LNCaP clone FGC (cell line): ENCODE measurements around the gene RBM15.

Source experiments
- DNase-seq: peaks from one replicate; pipeline ENCODE4 v3.0.0-alpha.2; 2011; ENCODE audit warnings: low read depth
- H3K4me3 ChIP-seq: 2 replicates; pipeline ENCODE4 v1.5.1; 2011; ENCODE audit warnings: mild to moderate bottlenecking, low read depth, low read length, control low read depth
- CTCF ChIP-seq: IDR thresholded peaks from 2 replicates; pipeline ENCODE4 v1.5.1; 2012; ENCODE audit warnings: mild to moderate bottlenecking; ENCODE audit not compliant: control insufficient read depth, insufficient read depth; ENCODE audit errors: extremely low read depth

The RBM15 gene

GRCh38 chr1:110309767-110310166, 29.4 kb upstream of the RBM15 start:
- no peak for TF ChIP-seq CTCF
- DNase-seq = no peak
- no peak overlapping the region for H3K4me3 ChIP-seq

DNA sequence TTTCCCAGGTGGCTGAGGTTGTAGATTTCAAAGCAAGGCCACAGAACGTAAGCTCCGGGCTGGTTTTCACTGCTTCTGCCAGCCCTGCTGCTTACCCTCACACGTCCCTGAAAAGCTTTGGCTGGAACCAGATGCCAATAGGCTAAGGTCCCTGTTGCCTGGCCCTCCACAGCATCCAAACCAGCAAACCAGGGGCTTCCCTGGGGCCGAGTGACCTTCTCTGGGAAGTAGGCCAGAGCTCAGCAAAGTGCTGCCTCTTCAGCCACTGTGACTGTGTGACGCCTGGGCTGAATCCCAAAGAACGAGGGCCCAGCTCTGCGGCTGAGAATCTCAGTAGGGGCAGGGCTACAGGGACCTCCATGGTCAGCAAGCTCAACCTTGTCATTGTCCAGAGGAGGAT, 28.9 kb upstream of the RBM15 start:
- H3K4me3 ChIP-seq = no peak overlapping the region
- no peak for DNase-seq
- TF ChIP-seq CTCF = no peak

GRCh38 chr1:110312188-110313121, 26.7 kb upstream of the RBM15 start:
- TF ChIP-seq CTCF = peak; percentile 99
- peak; percentile 50 for DNase-seq
- no peak overlapping the region for H3K4me3 ChIP-seq

DNA sequence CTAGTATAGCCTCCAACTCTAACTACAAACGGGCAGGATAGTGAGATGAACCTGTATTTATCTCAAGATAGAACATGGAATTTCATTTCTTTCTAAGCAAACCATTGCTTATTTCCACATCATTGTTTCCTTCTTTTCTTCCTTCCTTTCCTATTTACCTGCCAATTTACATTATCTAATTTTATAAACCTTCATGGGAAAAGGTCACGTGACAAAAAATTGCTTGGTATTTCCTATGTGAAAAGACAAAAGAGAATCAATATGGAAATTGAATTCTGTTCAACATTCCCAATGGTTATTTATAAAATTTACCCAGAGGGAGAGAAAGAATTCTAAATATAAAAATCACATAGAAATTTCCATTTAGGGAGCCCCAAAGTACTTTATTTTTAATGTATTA, 22.4 kb upstream of the RBM15 start:
- no peak for DNase-seq
- no peak overlapping the region for H3K4me3 ChIP-seq
- no peak for TF ChIP-seq CTCF

DNA sequence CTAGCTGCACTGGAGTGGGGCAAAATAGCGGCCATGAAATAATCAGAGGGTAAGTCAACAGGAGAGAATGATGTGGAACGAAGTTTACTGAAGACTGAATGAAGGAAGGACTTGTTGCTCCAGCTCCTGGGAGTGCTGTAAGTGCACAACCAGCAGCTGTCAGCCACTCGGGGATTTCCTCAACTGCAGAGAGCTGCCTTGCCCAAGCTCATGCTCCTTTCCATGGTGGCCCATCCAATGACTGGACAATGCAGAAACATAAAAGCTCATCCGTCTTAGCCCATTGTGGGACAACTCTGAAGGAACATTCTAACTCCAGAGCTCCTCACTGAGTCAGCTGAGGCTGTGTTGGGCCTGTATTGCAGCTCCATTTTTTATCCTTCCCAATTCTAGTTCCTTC, 21.1 kb upstream of the RBM15 start:
- no peak for DNase-seq
- H3K4me3 ChIP-seq = no peak overlapping the region
- TF ChIP-seq CTCF = no peak

DNA sequence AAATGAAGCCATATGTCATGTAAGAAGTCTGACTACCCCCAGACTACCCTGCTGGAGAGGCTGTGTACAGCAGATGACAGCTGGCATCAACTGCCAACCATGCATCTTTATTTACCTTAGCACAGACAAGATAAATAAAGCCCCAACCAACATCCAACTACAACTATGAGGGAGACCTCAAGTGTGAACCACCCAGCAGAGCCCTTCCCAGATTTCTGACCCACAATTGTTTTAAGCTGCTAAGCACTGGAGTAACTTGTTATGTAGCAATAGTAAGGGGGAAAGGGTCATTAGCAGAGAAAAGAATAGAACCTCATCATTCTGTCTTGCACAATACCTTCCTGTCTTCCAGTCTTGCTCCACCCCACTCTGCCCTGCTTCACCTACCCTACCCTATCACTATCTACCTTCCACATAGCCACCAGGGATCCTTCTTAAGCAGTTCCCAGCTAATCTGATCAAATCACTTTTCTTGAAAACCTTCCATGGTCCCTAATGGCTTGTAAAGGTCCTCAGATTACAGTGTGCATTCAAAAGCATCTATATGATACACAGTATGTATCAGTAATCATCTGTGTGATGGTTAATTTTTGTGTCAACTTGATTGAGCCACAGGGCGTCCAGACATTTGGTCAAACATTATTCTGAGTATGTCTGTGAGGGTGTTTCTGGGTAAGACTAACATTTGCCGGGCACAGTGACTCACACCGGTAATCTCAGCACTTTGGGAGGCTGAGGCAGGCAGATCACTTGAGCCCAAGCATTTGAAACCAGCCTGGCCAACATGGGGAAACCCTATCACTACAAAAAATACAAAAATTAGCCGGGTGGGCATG, 19.6 kb upstream of the RBM15 start:
- DNase-seq = no peak
- no peak for TF ChIP-seq CTCF
- no peak overlapping the region for H3K4me3 ChIP-seq

GRCh38 chr1:110320168-110320518, 19.0 kb upstream of the RBM15 start:
- no peak overlapping the region for H3K4me3 ChIP-seq
- TF ChIP-seq CTCF = no peak
- no peak for DNase-seq
